PC-9 (cell line): ENCODE data around the gene CHAF1B. TPM values are rescaled to one million over a fixed set of nuclear protein-coding genes. Genes with fewer than 3 reads are reported as not detected.

Source experiments
- BruUV-seq: library from RNA; stranded (reverse); fragments of 400-500 nt; replicated peaks from 2 replicates; lab custom pipeline; 2021; lab: Mats Ljungman, UMichigan
- CTCF ChIA-PET: fragments of 300-600 bp; sonication (Branson Sonifier 250); formaldehyde crosslinking; loops from one replicate; lab custom pipeline; 2022; ENCODE audit warnings: antibody characterized with exemption; lab: Charles Lee
- POLR2A ChIA-PET: fragments of 300-600 bp; sonication (Branson Sonifier 250); formaldehyde crosslinking; loops from one replicate; lab custom pipeline; 2022; ENCODE audit warnings: antibody characterized with exemption; ENCODE audit not compliant: unreplicated experiment; lab: Charles Lee
- DNase-seq, 2 experiments: peaks; one replicate each; pipeline versions ENCODE4 v3.0.0 to v3.0.0-alpha.2; 2015 to 2022; ENCODE audit warnings: mixed read lengths in 1 of 2
- H2AFZ ChIP-seq: fragments of 200-600 bp; sonication (generic); 2 replicates; pipeline ENCODE4 v1.8.1; 2017; ENCODE audit warnings: antibody characterized with exemption
- H3F3A ChIP-seq: fragments of 200-600 bp; sonication (generic); 2 replicates; pipeline ENCODE4 v1.8.1; 2017; ENCODE audit warnings: antibody characterized with exemption, mild to moderate bottlenecking, low read depth; ENCODE audit not compliant: insufficient read depth
- H3K27ac ChIP-seq: fragments of 200-600 bp; sonication (generic); 2 replicates; pipeline ENCODE4 v1.6.1; 2016; ENCODE audit warnings: mixed run types
- H3K27me3 ChIP-seq: fragments of 200-600 bp; sonication (generic); 2 replicates; pipeline ENCODE4 v1.6.1; 2016; ENCODE audit warnings: low read depth, mixed run types; ENCODE audit not compliant: insufficient read depth
- H3K36me3 ChIP-seq: fragments of 200-600 bp; sonication (generic); 2 replicates; pipeline ENCODE4 v1.6.1; 2016; ENCODE audit warnings: low read depth, mixed run types
- H3K4me1 ChIP-seq: fragments of 200-600 bp; sonication (generic); replicated peaks from 2 replicates; pipeline ENCODE4 v1.6.1; 2016; ENCODE audit warnings: mixed run types; ENCODE audit not compliant: insufficient read depth
- H3K4me2 ChIP-seq: fragments of 200-600 bp; sonication (generic); 2 replicates; pipeline ENCODE4 v1.6.1; 2017; ENCODE audit warnings: mixed run types
- H3K4me3 ChIP-seq: fragments of 200-600 bp; sonication (generic); 2 replicates; pipeline ENCODE4 v1.6.1; 2016; ENCODE audit warnings: mixed run types
- H3K79me2 ChIP-seq: fragments of 200-600 bp; sonication (generic); 2 replicates; pipeline ENCODE4 v1.6.1; 2017; ENCODE audit warnings: low read depth, mixed run types
- H3K9me2 ChIP-seq: fragments of 200-600 bp; sonication (generic); 2 replicates; pipeline ENCODE4 v1.8.1; 2017; ENCODE audit warnings: mild to moderate bottlenecking; ENCODE audit not compliant: insufficient read depth
- H3K9me3 ChIP-seq: fragments of 200-600 bp; sonication (generic); 2 replicates; pipeline ENCODE4 v1.8.1; 2016; ENCODE audit warnings: low read depth; ENCODE audit not compliant: insufficient read depth
- H4K20me1 ChIP-seq: fragments of 200-600 bp; sonication (generic); 2 replicates; pipeline ENCODE4 v1.8.1; 2017; ENCODE audit not compliant: insufficient read depth
- CTCF ChIP-seq: fragments of 200-600 bp; sonication (generic); conservative IDR thresholded peaks from 2 replicates; pipeline ENCODE4 v1.6.1; 2017; ENCODE audit warnings: mixed run types, antibody characterized with exemption, mild to moderate bottlenecking, moderate library complexity
- EZH2 ChIP-seq: fragments of 200-600 bp; sonication (generic); IDR thresholded peaks from 2 replicates; pipeline ENCODE4 v1.8.0; 2017; ENCODE audit warnings: antibody characterized with exemption, low read depth
- intact Hi-C: fragments of 100-400 bp; cut with micrococcal nuclease; formaldehyde crosslinking; loops from one replicate; pipeline ENCODE4 v1.10.0; 2022; ENCODE audit not compliant: unreplicated experiment
- total RNA-seq: library from RNA; stranded (reverse); gene quantifications from 2 replicates; pipeline ENCODE4 v1.2.3, GENCODE V29; 2021

Gene CHAF1B
- total RNA-seq, 1 experiment from 2014 or later: 14.1 TPM

- no peak overlapping the region for H3K4me2 ChIP-seq
- POLR2A ChIA-PET: no interaction called here
- H3K9me2 ChIP-seq: no peaks in the 10 kb centered on the region
- no peaks in the 10 kb centered on the region for H3K4me1 ChIP-seq
- no peaks in the 10 kb centered on the region for H4K20me1 ChIP-seq
- DNase-seq: peak; percentile 66 to 70
- H2AFZ ChIP-seq: no peak overlapping the region
- H3K36me3 ChIP-seq: no peaks in the 10 kb centered on the region
- no peaks in the 10 kb centered on the region for H3K27me3 ChIP-seq
- no peak overlapping the region for H3K4me3 ChIP-seq
- no peak overlapping the region for H3K27ac ChIP-seq
- TF ChIP-seq CTCF (peak; percentile 81), EZH2 (no peak)
- H3K9me3 ChIP-seq: no peaks in the 10 kb centered on the region
- CTCF ChIA-PET: no interaction called here
- no peaks in the 10 kb centered on the region for H3K79me2 ChIP-seq
- no TSS peak for BruUV-seq
- intact Hi-C loops: loop anchor here (1.0 to 5.0 kb wide), 2 partner anchors 82 to 507 kb away; no protein-coding TSS in a partner anchor
- H3F3A ChIP-seq: no peaks in the 10 kb centered on the region
Observed at GRCh38 chr21:36419996-36420395, 34.8 kb downstream of the CHAF1B start.

- ChIA-PET CTCF (no interaction called here), POLR2A (no interaction called here)
- H3K9me3 ChIP-seq: no peaks in the 10 kb centered on the region
Observed at GRCh38 chr21:36420571-36421339, 35.6 kb downstream of the CHAF1B start.

More at GRCh38 chr21:36420571-36421339, 35.6 kb downstream of the CHAF1B start:
- Histone ChIP-seq H3K27me3 (no peaks in the 10 kb centered on the region), H3K9me2 (no peaks in the 10 kb centered on the region), H3K4me1 (no peaks in the 10 kb centered on the region), H3K4me2 (no peak overlapping the region), H3K27ac (no peak overlapping the region), H4K20me1 (no peaks in the 10 kb centered on the region), H3K79me2 (no peaks in the 10 kb centered on the region), H2AFZ (no peak overlapping the region), H3K4me3 (no peak overlapping the region), H3F3A (no peaks in the 10 kb centered on the region), H3K36me3 (no peaks in the 10 kb centered on the region)
- no peak for TF ChIP-seq EZH2
- TF ChIP-seq CTCF: no peak
- intact Hi-C loops: loop anchor here (1.0 to 5.0 kb wide), 2 partner anchors 82 to 507 kb away; no protein-coding TSS in a partner anchor
- BruUV-seq: no TSS peak
- DNase-seq: no peak
